RWPE2 (cell line): Measurements from ENCODE around the gene FANCC.

ENCODE experiments used
- ATAC-seq: fragments of 200-7000 bp; cut with Tn5 transposase; 3 replicates; pipeline ENCODE4 v1.9.1; 2021; ENCODE audit warnings: low read depth
- DNase-seq: peaks from one replicate; pipeline ENCODE4 v3.0.0-alpha.2; 2020; ENCODE audit warnings: low spot score
- H3K27ac ChIP-seq: fragments of 450-650 bp; 2 replicates; pipeline ENCODE4 v1.5.1; 2017; ENCODE audit warnings: mild to moderate bottlenecking; ENCODE audit not compliant: poor library complexity, severe bottlenecking
- H3K27me3 ChIP-seq: fragments of 250-450 bp; sonication (Bioruptor Pico); 2 replicates; pipeline ENCODE4 v1.5.1; 2021; ENCODE audit warnings: mild to moderate bottlenecking, moderate library complexity; ENCODE audit not compliant: insufficient read depth, poor library complexity, severe bottlenecking
- H3K36me3 ChIP-seq: fragments of 250-450 bp; sonication (Bioruptor Pico); 2 replicates; pipeline ENCODE4 v1.5.1; 2020; ENCODE audit warnings: low read depth, mild to moderate bottlenecking, moderate library complexity
- H3K4me1 ChIP-seq: fragments of 250-450 bp; sonication (Bioruptor Pico); 2 replicates; pipeline ENCODE4 v1.5.1; 2021; ENCODE audit warnings: mild to moderate bottlenecking, moderate library complexity; ENCODE audit not compliant: insufficient read depth, poor library complexity, severe bottlenecking
- H3K4me3 ChIP-seq: fragments of 250-450 bp; sonication (Bioruptor Pico); 2 replicates; pipeline ENCODE4 v1.5.1; 2021; ENCODE audit warnings: mild to moderate bottlenecking, moderate library complexity; ENCODE audit not compliant: severe bottlenecking
- H3K9me3 ChIP-seq: fragments of 250-450 bp; sonication (Bioruptor Pico); 2 replicates; pipeline ENCODE4 v1.5.1; 2021; ENCODE audit warnings: mild to moderate bottlenecking, moderate library complexity; ENCODE audit not compliant: severe bottlenecking
- TF ChIP-seq, protein P1 (sequence below): fragments of 450-650 bp; IDR thresholded peaks from one replicate; pipeline ENCODE4 v1.5.1; 2017; ENCODE audit warnings: mild to moderate bottlenecking, moderate library complexity; ENCODE audit not compliant: poor library complexity, severe bottlenecking

Gene FANCC

DNA sequence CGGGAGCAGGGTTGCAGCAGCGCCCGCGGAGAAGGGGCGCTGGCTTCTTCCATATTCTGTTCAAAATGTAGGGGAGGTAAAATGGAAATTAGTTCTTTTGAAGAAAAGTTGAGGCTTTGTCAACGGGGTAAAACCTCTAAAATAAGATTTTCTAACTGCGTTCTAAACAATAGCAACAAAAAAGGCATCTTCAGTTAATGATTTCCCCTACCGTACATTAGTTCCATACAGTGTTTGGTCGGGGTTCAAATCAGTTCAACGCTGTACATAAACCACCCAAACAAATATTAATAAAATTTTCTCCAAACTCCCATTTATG lies 343 bp upstream of the FANCC start:
- Histone ChIP-seq H3K4me3 (peak overlapping the region; percentile 98), H3K27ac (peak overlapping the region; percentile 87), H3K27me3 (no peaks in the 10 kb centered on the region), H3K36me3 (no peaks in the 10 kb centered on the region), H3K4me1 (peaks cover 15% of the 10 kb centered on the region), H3K9me3 (no peaks in the 10 kb centered on the region)
- DNase-seq (no peak), ATAC-seq (no peak)
- TF ChIP-seq, protein P1, sequence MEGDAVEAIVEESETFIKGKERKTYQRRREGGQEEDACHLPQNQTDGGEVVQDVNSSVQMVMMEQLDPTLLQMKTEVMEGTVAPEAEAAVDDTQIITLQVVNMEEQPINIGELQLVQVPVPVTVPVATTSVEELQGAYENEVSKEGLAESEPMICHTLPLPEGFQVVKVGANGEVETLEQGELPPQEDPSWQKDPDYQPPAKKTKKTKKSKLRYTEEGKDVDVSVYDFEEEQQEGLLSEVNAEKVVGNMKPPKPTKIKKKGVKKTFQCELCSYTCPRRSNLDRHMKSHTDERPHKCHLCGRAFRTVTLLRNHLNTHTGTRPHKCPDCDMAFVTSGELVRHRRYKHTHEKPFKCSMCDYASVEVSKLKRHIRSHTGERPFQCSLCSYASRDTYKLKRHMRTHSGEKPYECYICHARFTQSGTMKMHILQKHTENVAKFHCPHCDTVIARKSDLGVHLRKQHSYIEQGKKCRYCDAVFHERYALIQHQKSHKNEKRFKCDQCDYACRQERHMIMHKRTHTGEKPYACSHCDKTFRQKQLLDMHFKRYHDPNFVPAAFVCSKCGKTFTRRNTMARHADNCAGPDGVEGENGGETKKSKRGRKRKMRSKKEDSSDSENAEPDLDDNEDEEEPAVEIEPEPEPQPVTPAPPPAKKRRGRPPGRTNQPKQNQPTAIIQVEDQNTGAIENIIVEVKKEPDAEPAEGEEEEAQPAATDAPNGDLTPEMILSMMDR: no peak

DNA sequence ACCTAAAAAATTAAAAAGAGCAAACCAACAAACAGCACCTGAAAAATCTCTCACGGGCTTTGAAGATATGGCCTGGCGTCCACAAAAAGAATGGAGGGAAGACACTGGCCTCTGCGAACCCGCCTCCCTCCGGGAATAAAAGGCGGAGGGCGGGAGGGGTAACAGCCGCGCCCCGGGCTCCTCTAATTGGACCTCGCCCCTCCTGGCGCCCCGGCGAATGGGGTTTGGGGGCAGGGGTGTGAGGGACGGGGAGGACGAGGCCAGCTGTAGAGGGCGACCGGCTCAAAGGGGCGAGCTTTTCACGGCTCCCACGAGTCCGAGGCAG lies 753 bp downstream of the FANCC start:
- no peaks in the 10 kb centered on the region for H3K36me3 ChIP-seq
- peak overlapping the region; percentile 98 for H3K4me3 ChIP-seq
- H3K27ac ChIP-seq: peak overlapping the region; percentile 87
- H3K9me3 ChIP-seq: no peaks in the 10 kb centered on the region
- peak; percentile 85 for DNase-seq
- ATAC-seq: peak; percentile 78
- TF ChIP-seq, protein P1: no peak
- peaks cover 15% of the 10 kb centered on the region for H3K4me1 ChIP-seq
- no peaks in the 10 kb centered on the region for H3K27me3 ChIP-seq

DNA sequence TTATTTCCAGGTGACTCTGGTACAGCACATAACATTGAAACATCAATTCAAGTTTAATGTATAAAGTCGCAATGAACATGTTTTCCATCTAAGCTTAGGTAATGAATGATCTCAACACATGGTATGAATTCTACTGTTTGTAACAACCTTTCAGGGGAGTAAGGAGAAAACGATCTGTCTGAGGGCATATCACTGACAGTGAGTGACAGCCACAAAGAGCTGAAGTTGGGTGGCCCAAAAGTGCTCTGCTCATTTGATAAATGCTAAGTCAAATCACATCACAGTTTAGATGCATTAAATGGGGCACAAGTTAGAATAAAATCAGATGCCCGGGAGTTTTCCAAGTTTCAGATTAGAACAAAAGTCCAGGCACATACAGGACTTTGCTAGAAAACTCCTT lies 1.2 kb downstream of the FANCC start:
- no peak for DNase-seq
- H3K9me3 ChIP-seq: no peaks in the 10 kb centered on the region
- peak overlapping the region; percentile 87 for H3K27ac ChIP-seq
- no peaks in the 10 kb centered on the region for H3K27me3 ChIP-seq
- H3K36me3 ChIP-seq: no peaks in the 10 kb centered on the region
- peaks cover 15% of the 10 kb centered on the region for H3K4me1 ChIP-seq
- H3K4me3 ChIP-seq: peak overlapping the region; percentile 98
- ATAC-seq: no peak
- TF ChIP-seq, protein P1: no peak

DNA sequence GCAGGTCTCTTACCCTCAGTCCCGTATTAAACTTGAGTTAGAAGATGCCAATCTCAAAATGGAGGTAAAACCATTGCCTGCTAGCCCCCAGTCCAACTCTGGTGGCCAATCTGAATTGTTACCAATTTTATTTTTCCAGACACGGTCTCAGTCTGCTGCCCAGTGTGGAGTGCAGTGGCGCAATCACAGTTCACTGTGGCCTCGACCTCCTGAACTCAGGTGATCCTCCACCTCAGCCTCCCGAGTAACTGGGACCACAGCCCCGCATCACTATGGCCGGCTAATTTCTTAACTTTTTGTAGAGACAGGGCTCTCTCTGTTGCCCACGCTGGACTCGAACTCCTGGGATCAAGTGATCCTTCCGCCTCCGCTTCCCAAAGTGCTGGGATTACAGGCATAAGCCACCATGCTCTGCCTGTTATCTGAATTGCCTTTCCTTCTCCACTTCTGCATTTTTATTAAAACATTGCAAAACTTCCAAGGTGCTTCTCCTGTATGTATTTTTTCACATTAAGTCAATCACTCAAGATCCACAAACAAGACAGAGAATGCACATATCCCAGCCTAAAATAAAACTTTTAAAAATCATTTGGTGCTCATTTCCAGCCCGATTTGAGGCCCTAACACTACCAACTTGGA lies 2.3 kb downstream of the FANCC start:
- Histone ChIP-seq H3K36me3 (no peaks in the 10 kb centered on the region), H3K9me3 (no peaks in the 10 kb centered on the region), H3K27ac (peak overlapping the region; percentile 87), H3K4me3 (no peak overlapping the region), H3K27me3 (no peaks in the 10 kb centered on the region), H3K4me1 (peaks cover 15% of the 10 kb centered on the region)
- DNase-seq: no peak
- TF ChIP-seq, protein P1: no peak
- no peak for ATAC-seq

DNA sequence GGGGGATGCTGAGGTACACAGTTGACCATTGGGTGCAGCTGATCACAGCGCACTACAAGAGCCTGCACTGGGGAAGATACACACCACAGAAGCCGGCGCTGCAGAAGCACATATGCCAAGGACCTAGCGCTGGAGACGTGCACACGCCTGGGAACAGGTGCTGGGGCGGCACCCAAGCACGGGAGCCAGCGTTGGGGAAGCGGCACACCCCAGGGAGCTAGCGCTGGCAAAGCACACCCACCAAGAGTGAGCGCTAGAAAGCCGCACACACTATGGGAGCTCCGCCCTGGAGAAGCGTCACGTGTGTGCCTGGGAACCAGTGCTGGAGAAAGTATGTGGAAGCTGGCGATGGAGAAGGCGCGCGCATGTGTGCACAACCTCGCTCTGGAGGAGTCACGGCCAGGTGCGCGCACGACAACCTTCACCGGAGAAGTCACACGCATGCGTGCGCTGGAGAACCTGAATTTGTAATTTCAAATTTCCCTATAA lies 4.5 kb downstream of the FANCC start:
- no peaks in the 10 kb centered on the region for H3K27me3 ChIP-seq
- H3K27ac ChIP-seq: no peak overlapping the region
- no peaks in the 10 kb centered on the region for H3K36me3 ChIP-seq
- DNase-seq (peak; percentile 80), ATAC-seq (peak; percentile 59)
- H3K4me1 ChIP-seq: peaks cover 15% of the 10 kb centered on the region
- peak overlapping the region; percentile 20 for H3K4me3 ChIP-seq
- H3K9me3 ChIP-seq: no peaks in the 10 kb centered on the region
- TF ChIP-seq, protein P1: no peak
